HG02884 (cell line): Measurements from ENCODE around the gene MAP3K2.

Experiments
- ATAC-seq: cut with Tn5 transposase; IDR thresholded peaks from one replicate; pipeline ENCODE4 v1.9.1; 2021; ENCODE audit warnings: mild to moderate bottlenecking, moderate library complexity; ENCODE audit not compliant: unreplicated experiment

Gene MAP3K2, protein sequence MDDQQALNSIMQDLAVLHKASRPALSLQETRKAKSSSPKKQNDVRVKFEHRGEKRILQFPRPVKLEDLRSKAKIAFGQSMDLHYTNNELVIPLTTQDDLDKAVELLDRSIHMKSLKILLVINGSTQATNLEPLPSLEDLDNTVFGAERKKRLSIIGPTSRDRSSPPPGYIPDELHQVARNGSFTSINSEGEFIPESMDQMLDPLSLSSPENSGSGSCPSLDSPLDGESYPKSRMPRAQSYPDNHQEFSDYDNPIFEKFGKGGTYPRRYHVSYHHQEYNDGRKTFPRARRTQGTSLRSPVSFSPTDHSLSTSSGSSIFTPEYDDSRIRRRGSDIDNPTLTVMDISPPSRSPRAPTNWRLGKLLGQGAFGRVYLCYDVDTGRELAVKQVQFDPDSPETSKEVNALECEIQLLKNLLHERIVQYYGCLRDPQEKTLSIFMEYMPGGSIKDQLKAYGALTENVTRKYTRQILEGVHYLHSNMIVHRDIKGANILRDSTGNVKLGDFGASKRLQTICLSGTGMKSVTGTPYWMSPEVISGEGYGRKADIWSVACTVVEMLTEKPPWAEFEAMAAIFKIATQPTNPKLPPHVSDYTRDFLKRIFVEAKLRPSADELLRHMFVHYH

GRCh38 chr2:127387655-127388422 is at the start of gene MAP3K2:
MAP3K2 (minus strand) TSS chr2:127387975; CDS start chr2:127343129, 44,846 bp downstream.
- ATAC-seq, result peak; percentile 71

- ATAC-seq, result no peak
Observed at GRCh38 chr2:127437056-127437455, 49.3 kb upstream of the MAP3K2 start.

- no peak for ATAC-seq
Observed at GRCh38 chr2:127434515-127434914, 46.7 kb upstream of the MAP3K2 start.

DNA sequence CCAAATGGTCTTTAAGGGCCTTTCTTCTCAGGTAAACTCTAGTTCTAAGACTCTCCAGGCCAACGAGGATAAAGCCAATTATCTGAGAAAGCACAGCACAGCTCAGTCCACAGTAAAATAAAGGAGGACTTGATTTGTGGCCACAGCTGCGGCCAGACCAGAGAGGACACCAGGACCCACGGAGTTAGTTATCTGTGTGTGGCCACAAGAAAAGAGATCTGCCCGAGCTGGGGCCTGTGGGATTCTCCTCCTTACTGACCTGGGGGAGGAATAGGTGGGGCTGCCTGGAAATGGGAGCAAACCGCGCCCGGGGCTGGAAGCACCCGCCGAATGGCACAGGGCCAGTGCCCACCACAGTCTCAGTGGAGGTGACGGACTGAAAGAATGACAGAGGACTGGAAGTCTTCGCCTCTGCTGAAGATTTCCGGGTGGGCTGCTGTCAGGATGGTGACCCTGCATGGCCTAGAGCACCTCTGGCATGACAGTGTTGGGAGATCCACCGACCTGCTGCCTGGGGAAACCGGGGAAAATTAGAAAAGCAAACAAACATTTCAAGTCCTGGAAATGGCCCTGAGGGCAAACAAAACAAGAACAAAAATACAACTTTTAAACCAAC is 43.7 kb upstream of the MAP3K2 start:
- ATAC-seq, result no peak

GRCh38 chr2:127429844-127430425 is 42.2 kb upstream of the MAP3K2 start:
- ATAC-seq, result no peak

DNA sequence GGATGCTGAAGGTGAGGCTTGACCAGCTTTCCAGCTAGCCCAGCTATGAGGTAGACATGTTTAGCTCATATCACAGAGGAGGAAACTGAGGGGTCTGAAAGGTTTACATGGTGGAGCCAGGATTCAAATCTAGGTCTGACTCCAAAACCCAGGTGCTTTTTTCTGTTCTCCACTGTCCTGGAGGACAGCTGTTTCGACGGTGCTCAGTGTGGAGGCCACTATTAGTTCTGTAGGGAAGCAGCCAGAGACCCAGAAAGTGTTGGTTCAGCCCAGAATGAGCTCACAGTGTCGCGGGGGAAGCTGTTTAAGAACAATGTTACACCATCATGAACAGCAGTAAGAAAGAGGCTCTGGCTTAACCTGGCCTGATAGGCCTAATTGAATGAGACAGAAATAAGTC is 41.5 kb upstream of the MAP3K2 start:
- no peak for ATAC-seq

- ATAC-seq, result no peak
Observed at GRCh38 chr2:127428815-127429109, 41.0 kb upstream of the MAP3K2 start.

DNA sequence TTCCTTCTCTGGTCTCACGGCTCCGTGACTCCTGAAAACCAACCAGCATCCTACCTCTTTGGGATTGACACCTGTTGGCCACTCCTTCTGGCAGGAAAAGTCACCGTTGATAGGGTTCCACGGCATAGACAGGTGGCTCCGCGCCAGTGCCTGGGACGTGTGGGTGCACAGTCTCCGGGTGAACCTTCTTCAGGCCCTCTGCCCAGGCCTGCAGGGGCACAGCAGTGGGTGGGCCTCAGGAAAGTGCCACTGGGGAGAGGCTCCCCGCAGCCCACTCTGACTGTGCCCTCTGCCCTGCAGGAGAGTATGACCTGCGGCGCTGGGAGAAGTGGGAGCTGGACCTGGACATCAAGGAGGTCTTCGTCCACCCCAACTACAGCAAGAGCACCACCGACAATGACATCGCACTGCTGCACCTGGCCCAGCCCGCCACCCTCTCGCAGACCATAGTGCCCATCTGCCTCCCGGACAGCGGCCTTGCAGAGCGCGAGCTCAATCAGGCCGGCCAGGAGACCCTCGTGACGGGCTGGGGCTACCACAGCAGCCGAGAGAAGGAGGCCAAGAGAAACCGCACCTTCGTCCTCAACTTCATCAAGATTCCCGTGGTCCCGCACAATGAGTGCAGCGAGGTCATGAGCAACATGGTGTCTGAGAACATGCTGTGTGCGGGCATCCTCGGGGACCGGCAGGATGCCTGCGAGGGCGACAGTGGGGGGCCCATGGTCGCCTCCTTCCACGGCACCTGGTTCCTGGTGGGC is 40.5 kb upstream of the MAP3K2 start:
- ATAC-seq, result no peak

DNA sequence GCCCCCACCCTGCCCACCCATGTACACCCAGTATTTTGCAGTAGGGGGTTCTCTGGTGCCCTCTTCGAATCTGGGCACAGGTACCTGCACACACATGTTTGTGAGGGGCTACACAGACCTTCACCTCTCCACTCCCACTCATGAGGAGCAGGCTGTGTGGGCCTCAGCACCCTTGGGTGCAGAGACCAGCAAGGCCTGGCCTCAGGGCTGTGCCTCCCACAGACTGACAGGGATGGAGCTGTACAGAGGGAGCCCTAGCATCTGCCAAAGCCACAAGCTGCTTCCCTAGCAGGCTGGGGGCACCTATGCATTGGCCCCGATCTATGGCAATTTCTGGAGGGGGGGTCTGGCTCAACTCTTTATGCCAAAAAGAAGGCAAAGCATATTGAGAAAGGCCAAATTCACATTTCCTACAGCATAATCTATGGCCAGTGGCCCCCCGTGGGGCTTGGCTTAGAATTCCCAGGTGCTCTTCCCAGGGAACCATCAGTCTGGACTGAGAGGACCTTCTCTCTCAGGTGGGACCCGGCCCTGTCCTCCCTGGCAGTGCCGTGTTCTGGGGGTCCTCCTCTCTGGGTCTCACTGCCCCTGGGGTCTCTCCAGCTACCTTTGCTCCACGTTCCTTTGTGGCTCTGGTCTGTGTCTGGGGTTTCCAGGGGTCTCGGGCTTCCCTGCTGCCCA is 39.7 kb upstream of the MAP3K2 start:
- ATAC-seq, result no peak

- no peak for ATAC-seq
Observed at GRCh38 chr2:127426501-127427354, 39.0 kb upstream of the MAP3K2 start.

GRCh38 chr2:127425540-127426490 is 38.0 kb upstream of the MAP3K2 start:
- ATAC-seq, result no peak

DNA sequence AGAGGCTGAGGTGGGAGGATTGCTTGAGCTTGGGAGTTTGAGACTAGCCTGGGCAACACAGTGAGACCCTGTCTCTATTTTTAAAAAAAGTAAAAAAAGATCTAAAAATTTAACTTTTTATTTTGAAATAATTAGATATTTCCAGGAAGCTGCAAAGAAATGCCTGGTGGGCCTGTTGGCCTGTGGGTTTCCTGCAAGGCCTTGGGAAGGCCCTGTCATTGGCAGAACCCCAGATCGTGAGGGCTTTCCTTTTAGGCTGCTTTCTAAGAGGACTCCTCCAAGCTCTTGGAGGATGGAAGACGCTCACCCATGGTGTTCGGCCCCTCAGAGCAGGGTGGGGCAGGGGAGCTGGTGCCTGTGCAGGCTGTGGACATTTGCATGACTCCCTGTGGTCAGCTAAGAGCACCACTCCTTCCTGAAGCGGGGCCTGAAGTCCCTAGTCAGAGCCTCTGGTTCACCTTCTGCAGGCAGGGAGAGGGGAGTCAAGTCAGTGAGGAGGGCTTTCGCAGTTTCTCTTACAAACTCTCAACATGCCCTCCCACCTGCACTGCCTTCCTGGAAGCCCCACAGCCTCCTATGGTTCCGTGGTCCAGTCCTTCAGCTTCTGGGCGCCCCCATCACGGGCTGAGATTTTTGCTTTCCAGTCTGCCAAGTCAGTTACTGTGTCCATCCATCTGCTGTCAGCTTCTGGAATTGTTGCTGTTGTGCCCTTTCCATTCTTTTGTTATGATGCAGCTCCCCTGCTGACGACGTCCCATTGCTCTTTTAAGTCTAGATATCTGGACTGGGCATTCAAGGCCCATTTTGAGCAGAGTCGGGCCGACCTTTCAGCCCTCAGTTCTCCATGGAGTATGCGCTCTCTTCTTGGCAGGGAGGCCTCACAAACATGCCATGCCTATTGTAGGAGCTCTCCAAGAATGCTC is 37.1 kb upstream of the MAP3K2 start:
- ATAC-seq, result no peak

DNA sequence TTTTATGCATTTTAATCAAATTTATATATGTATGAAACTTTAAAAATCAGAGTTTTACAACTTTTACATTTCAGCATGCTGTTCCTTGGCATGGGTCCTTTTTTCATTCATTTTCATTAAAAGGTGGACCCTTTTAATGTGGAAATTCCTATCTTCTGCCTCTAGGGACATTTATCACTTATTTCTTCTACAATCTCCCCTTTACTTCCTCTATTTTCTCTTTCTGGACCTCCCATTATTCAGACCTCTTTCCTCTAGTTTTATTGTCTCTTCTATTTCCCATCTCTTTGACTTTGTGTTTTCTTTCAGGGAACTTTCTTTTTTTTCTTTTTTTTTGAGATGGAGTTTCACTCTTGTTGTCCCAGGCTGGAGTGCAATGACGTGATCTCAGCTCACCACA is 36.1 kb upstream of the MAP3K2 start:
- ATAC-seq, result no peak

DNA sequence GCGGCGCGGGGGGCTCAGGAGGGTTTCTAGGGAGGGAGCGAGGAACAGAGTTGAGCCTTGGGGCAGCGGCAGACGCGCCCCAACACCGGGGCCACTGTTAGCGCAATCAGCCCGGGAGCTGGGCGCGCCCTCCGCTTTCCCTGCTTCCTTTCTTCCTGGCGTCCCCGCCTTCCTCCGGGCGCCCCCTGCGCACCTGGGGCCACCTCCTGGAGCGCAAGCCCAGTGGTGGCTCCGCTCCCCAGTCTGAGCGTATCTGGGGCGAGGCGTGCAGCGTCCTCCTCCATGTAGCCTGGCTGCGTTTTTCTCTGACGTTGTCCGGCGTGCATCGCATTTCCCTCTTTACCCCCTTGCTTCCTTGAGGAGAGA is 35.7 kb upstream of the MAP3K2 start:
- ATAC-seq, result no peak

GRCh38 chr2:127422559-127423477 is 35.0 kb upstream of the MAP3K2 start:
- ATAC-seq, result no peak
